Loucy (cell line): ENCODE data around the gene EIF2D.

ENCODE experiments used
- H2AFZ ChIP-seq: fragments of 200-600 bp; sonication (generic); 2 replicates; pipeline ENCODE4 v1.6.0; 2016; ENCODE audit warnings: antibody characterized with exemption, mild to moderate bottlenecking, low read length, moderate library complexity
- H3F3A ChIP-seq: fragments of 200-600 bp; 2 replicates; pipeline ENCODE4 v1.6.0; 2016; ENCODE audit warnings: antibody characterized with exemption, low read depth, mild to moderate bottlenecking
- H3K27me3 ChIP-seq: fragments of 200-600 bp; sonication (generic); 2 replicates; pipeline ENCODE4 v1.6.1; 2014; ENCODE audit warnings: low read length, mild to moderate bottlenecking; ENCODE audit not compliant: insufficient read depth, poor library complexity, severe bottlenecking
- H3K36me3 ChIP-seq: fragments of 200-600 bp; sonication (generic); 2 replicates; pipeline ENCODE4 v1.6.1; 2016; ENCODE audit warnings: low read length; ENCODE audit not compliant: insufficient read depth
- H3K4me1 ChIP-seq: fragments of 200-600 bp; sonication (generic); 2 replicates; pipeline ENCODE4 v1.5.1; 2014; ENCODE audit warnings: low read length, mild to moderate bottlenecking; ENCODE audit not compliant: insufficient read depth, poor library complexity, severe bottlenecking
- H3K4me2 ChIP-seq: fragments of 200-600 bp; sonication (generic); 2 replicates; pipeline ENCODE4 v1.6.0; 2014; ENCODE audit warnings: antibody characterized with exemption, low read length, low read depth, mild to moderate bottlenecking; ENCODE audit not compliant: poor library complexity, severe bottlenecking
- H3K4me3 ChIP-seq: fragments of 200-600 bp; sonication (generic); 2 replicates; pipeline ENCODE4 v1.5.1; 2014; ENCODE audit warnings: low read length, mild to moderate bottlenecking, mixed read lengths; ENCODE audit not compliant: poor library complexity, severe bottlenecking
- H3K79me2 ChIP-seq: fragments of 200-600 bp; sonication (generic); 2 replicates; pipeline ENCODE4 v1.6.1; 2014; ENCODE audit warnings: low read length; ENCODE audit not compliant: insufficient read depth
- H3K9ac ChIP-seq: fragments of 200-600 bp; sonication (generic); 2 replicates; pipeline ENCODE4 v1.6.0; 2014; ENCODE audit warnings: mild to moderate bottlenecking, low read depth, low read length, moderate library complexity; ENCODE audit not compliant: poor library complexity, severe bottlenecking
- H3K9me2 ChIP-seq: fragments of 200-600 bp; sonication (generic); replicated peaks from 2 replicates; pipeline ENCODE4 v1.6.1; 2016; ENCODE audit warnings: low read depth, low read length, mixed read lengths
- H3K9me3 ChIP-seq: fragments of 200-600 bp; sonication (generic); 2 replicates; pipeline ENCODE4 v1.6.1; 2014; ENCODE audit warnings: mild to moderate bottlenecking, antibody characterized with exemption, low read length, low read depth; ENCODE audit not compliant: insufficient read depth
- H4K20me1 ChIP-seq: fragments of 200-600 bp; sonication (generic); 2 replicates; pipeline ENCODE4 v1.6.0; 2014; ENCODE audit warnings: antibody characterized with exemption, low read length, mild to moderate bottlenecking; ENCODE audit not compliant: insufficient read depth, poor library complexity, severe bottlenecking
- CTCF ChIP-seq: fragments of 200-600 bp; sonication (generic); conservative IDR thresholded peaks from 2 replicates; pipeline ENCODE4 v1.5.1; 2014; ENCODE audit warnings: mild to moderate bottlenecking, antibody characterized with exemption, low read length
- EZH2phosphoT487 ChIP-seq: fragments of 200-600 bp; IDR thresholded peaks from 2 replicates; pipeline ENCODE4 v1.6.1; 2018; ENCODE audit warnings: antibody characterized with exemption, mild to moderate bottlenecking, moderate library complexity, borderline replicate concordance

Gene EIF2D

GRCh38 chr1:206589206-206589605, 23.1 kb downstream of the EIF2D start:
- H3K79me2 ChIP-seq = no peaks in the 10 kb centered on the region
- no peak overlapping the region for H2AFZ ChIP-seq
- H3K9me3 ChIP-seq = no peaks in the 10 kb centered on the region
- H3K4me1 ChIP-seq = no peaks in the 10 kb centered on the region
- H3F3A ChIP-seq = no peaks in the 10 kb centered on the region
- no peak overlapping the region for H3K4me2 ChIP-seq
- no peaks in the 10 kb centered on the region for H3K9me2 ChIP-seq
- no peaks in the 10 kb centered on the region for H4K20me1 ChIP-seq
- H3K9ac ChIP-seq = no peak overlapping the region
- no peak overlapping the region for H3K4me3 ChIP-seq
- no peaks in the 10 kb centered on the region for H3K27me3 ChIP-seq
- TF ChIP-seq CTCF = no peak
- no peak for TF ChIP-seq EZH2phosphoT487
- peaks cover 90% of the 10 kb centered on the region; the same call in 1 of the 2 replicates for H3K36me3 ChIP-seq

- no peaks in the 10 kb centered on the region for H3K27me3 ChIP-seq
- H2AFZ ChIP-seq = no peak overlapping the region
- TF ChIP-seq EZH2phosphoT487 = no peak
- no peak for TF ChIP-seq CTCF
- H3K4me3 ChIP-seq = no peak overlapping the region
- H3F3A ChIP-seq = no peaks in the 10 kb centered on the region
- H4K20me1 ChIP-seq = peaks cover 1% of the 10 kb centered on the region
- no peak overlapping the region for H3K4me2 ChIP-seq
- H3K9me2 ChIP-seq = no peaks in the 10 kb centered on the region
- no peaks in the 10 kb centered on the region for H3K79me2 ChIP-seq
- no peak overlapping the region for H3K9ac ChIP-seq
- H3K4me1 ChIP-seq = no peaks in the 10 kb centered on the region
- peaks cover 91% of the 10 kb centered on the region; the same call in 1 of the 2 replicates for H3K36me3 ChIP-seq
- no peaks in the 10 kb centered on the region for H3K9me3 ChIP-seq
Observed at GRCh38 chr1:206588492-206588891, 23.8 kb downstream of the EIF2D start.

GRCh38 chr1:206587904-206588303, 24.4 kb downstream of the EIF2D start:
- H3K36me3 ChIP-seq = peaks cover 92% of the 10 kb centered on the region; the same call in 1 of the 2 replicates
- H2AFZ ChIP-seq = no peak overlapping the region
- H3K9me2 ChIP-seq = no peaks in the 10 kb centered on the region
- H4K20me1 ChIP-seq = peaks cover 7% of the 10 kb centered on the region
- H3K4me2 ChIP-seq = no peak overlapping the region
- H3K9me3 ChIP-seq = no peaks in the 10 kb centered on the region
- H3K27me3 ChIP-seq = no peaks in the 10 kb centered on the region
- TF ChIP-seq EZH2phosphoT487 (no peak), CTCF (no peak)
- no peak overlapping the region for H3K4me3 ChIP-seq
- peaks cover 4% of the 10 kb centered on the region; the same call in 1 of the 2 replicates for H3K79me2 ChIP-seq
- no peak overlapping the region for H3K9ac ChIP-seq
- H3K4me1 ChIP-seq = no peaks in the 10 kb centered on the region
- H3F3A ChIP-seq = no peaks in the 10 kb centered on the region
